K562 (cell line): Measurements from ENCODE around the gene METTL15. TPM values are rescaled to one million over a fixed set of nuclear protein-coding genes. Genes with fewer than 3 reads are reported as not detected.

Experiments used
- ATF4 ChIP-seq: fragments of 450-650 bp; formaldehyde crosslinking; IDR thresholded peaks from 2 replicates; pipeline ENCODE4 v1.4.0; 2022; ENCODE audit warnings: mild to moderate bottlenecking, moderate library complexity
- BACH1 ChIP-seq: fragments of 200-800 bp; sonication (Bioruptor generic); IDR thresholded peaks from 2 replicates; pipeline ENCODE4 v1.6.1; 2016; ENCODE audit warnings: missing genetic modification characterization, missing compliant biosample characterization
- DNMT1 ChIP-seq: fragments of 450-650 bp; IDR thresholded peaks from 2 replicates; pipeline ENCODE4 v1.6.1; 2016; ENCODE audit warnings: antibody characterized with exemption, mild to moderate bottlenecking
- HDGF ChIP-seq: fragments of 450-650 bp; IDR thresholded peaks from 2 replicates; pipeline ENCODE4 v1.6.1; 2016
- IFI16 ChIP-seq: fragments of 250-450 bp; sonication (Bioruptor Pico); IDR thresholded peaks from 2 replicates; pipeline ENCODE4 v2.1.2; 2022; ENCODE audit warnings: mild to moderate bottlenecking, inconsistent platforms
- JUND ChIP-seq, 2 experiments: IDR thresholded peaks; 2 replicates in 1 of 2; 3 replicates in 1 of 2; pipeline ENCODE4 v1.6.1; 2011; ENCODE audit warnings: borderline replicate concordance in 2 of 2, low read depth in 2 of 2, low read length in 2 of 2, improper control_type of control experiment in 1 of 2, missing biosample characterization in 1 of 2, missing genetic modification characterization in 1 of 2, missing genetic modification reagents in 1 of 2
- MAFF ChIP-seq: IDR thresholded peaks from 2 replicates; pipeline ENCODE4 v1.6.1; 2012; ENCODE audit warnings: low read length, improper control_type of control experiment
- MAFG ChIP-seq: fragments of 450-650 bp; conservative IDR thresholded peaks from 2 replicates; pipeline ENCODE4 v1.6.1; 2016; ENCODE audit warnings: missing genetic modification characterization, missing compliant biosample characterization
- MAZ ChIP-seq, 2 experiments: fragments of 450-650 bp in 1 of 2; sonication (generic) in 1 of 2; formaldehyde crosslinking; IDR thresholded peaks in 1 of 2; conservative IDR thresholded peaks in 1 of 2; 2 replicates each; pipeline versions ENCODE4 v1.4.0 to v1.5.0; 2020; ENCODE audit warnings: mild to moderate bottlenecking in 1 of 2, missing genetic modification reagents in 1 of 2
- MEF2D ChIP-seq: conservative IDR thresholded peaks from 2 replicates; pipeline ENCODE4 v1.6.1; 2016; ENCODE audit warnings: low read depth, missing genetic modification characterization, missing compliant biosample characterization
- NFRKB ChIP-seq: fragments of 450-650 bp; IDR thresholded peaks from 2 replicates; pipeline ENCODE4 v1.6.1; 2016; ENCODE audit warnings: low read depth
- NFXL1 ChIP-seq: fragments of 450-650 bp; formaldehyde crosslinking; IDR thresholded peaks from 2 replicates; pipeline ENCODE4 v1.4.0; 2021; ENCODE audit warnings: mild to moderate bottlenecking
- NR2F6 ChIP-seq: fragments of 450-650 bp; formaldehyde crosslinking; IDR thresholded peaks from 2 replicates; pipeline ENCODE4 v1.4.0; 2020; ENCODE audit warnings: mild to moderate bottlenecking
- OTX1 ChIP-seq: fragments of 450-650 bp; formaldehyde crosslinking; IDR thresholded peaks from 2 replicates; pipeline ENCODE4 v1.4.0; 2022; ENCODE audit warnings: mild to moderate bottlenecking
- SMAD4 ChIP-seq: fragments of 250-450 bp; sonication (Bioruptor Pico); conservative IDR thresholded peaks from 2 replicates; pipeline ENCODE4 v1.8.0; 2021; ENCODE audit warnings: inconsistent platforms, mild to moderate bottlenecking, moderate library complexity
- TCF3 ChIP-seq: sonication (generic); formaldehyde crosslinking; IDR thresholded peaks from 2 replicates; pipeline ENCODE4 v1.4.0; 2020; ENCODE audit warnings: mild to moderate bottlenecking, missing genetic modification reagents
- TEAD2 ChIP-seq: fragments of 450-650 bp; IDR thresholded peaks from 2 replicates; pipeline ENCODE4 v1.6.1; 2016; ENCODE audit warnings: missing genetic modification characterization, control low read depth, missing compliant biosample characterization
- YY1 ChIP-seq, 3 experiments: IDR thresholded peaks; 2 replicates each; pipeline ENCODE4 v1.6.1; 2011; ENCODE audit warnings: low read length in 2 of 3, mild to moderate bottlenecking in 2 of 3, moderate library complexity in 2 of 3, borderline replicate concordance in 1 of 3, control low read depth in 1 of 3, low read depth in 1 of 3; ENCODE audit not compliant: insufficient read depth in 3 of 3, insufficient replicate concordance in 2 of 3, control insufficient read depth in 1 of 3, insufficient read length in 1 of 3; ENCODE audit errors: extremely low read depth in 1 of 3
- ZNF197 ChIP-seq: fragments of 200-800 bp; sonication (Bioruptor generic); IDR thresholded peaks from 2 replicates; pipeline ENCODE4 v1.6.1; 2016; ENCODE audit warnings: low read depth, missing genetic modification characterization, missing compliant biosample characterization
- ZNF436 ChIP-seq: fragments of 250-450, 450-650 bp; sonication (Bioruptor Pico); formaldehyde crosslinking; IDR thresholded peaks from 2 replicates; pipeline ENCODE4 v1.7.0; 2020; ENCODE audit warnings: mild to moderate bottlenecking
- ZNF764 ChIP-seq: fragments of 250-450 bp; sonication (Bioruptor Pico); IDR thresholded peaks from 2 replicates; pipeline ENCODE4 v1.4.0; 2020; ENCODE audit warnings: low read depth, mild to moderate bottlenecking, moderate library complexity
- polyA plus RNA-seq, 8 experiments: library from polyadenylated mRNA; depleted of rRNA in 4 of 8; stranded (reverse) in 5 of 8; unstranded in 3 of 8; fragments of >200 nt; fragmentation: Nextera tagmentation in 2 of 8; fragmentation: Illumina TruSeq in 1 of 8; extraction: Ambion mirVana in 2 of 8; extraction: Trizol in 1 of 8; gene quantifications; 2 replicates each; pipeline versions ENCODE4 v1.2.1 to v1.2.3, GENCODE V29; 2011 to 2014; ENCODE audit warnings: inconsistent platforms in 1 of 8, missing spikeins in 1 of 8
- total RNA-seq, 7 experiments: library from RNA; depleted of rRNA in 6 of 7; stranded (reverse); fragments of >200 nt in 6 of 7; fragmentation: Illumina TruSeq in 2 of 7; extraction: Trizol in 2 of 7; gene quantifications; 2 replicates each; pipeline versions ENCODE4 v1.2.1 to v1.2.3, GENCODE V29; 2011 to 2021; ENCODE audit warnings: low replicate concordance in 1 of 7
- TF ChIP-seq, protein P1 (sequence below): sonication (generic); formaldehyde crosslinking; IDR thresholded peaks from 2 replicates; pipeline ENCODE4 v1.8.0; 2022; ENCODE audit warnings: mild to moderate bottlenecking, missing genetic modification reagents

The METTL15 gene
- total and polyA plus RNA-seq, 9 of the 15 experiments (the other 6 are each of a cell fraction or from before 2014, with no cell fraction given): 10.7 to 21.7 (median 15.9) TPM

DNA sequence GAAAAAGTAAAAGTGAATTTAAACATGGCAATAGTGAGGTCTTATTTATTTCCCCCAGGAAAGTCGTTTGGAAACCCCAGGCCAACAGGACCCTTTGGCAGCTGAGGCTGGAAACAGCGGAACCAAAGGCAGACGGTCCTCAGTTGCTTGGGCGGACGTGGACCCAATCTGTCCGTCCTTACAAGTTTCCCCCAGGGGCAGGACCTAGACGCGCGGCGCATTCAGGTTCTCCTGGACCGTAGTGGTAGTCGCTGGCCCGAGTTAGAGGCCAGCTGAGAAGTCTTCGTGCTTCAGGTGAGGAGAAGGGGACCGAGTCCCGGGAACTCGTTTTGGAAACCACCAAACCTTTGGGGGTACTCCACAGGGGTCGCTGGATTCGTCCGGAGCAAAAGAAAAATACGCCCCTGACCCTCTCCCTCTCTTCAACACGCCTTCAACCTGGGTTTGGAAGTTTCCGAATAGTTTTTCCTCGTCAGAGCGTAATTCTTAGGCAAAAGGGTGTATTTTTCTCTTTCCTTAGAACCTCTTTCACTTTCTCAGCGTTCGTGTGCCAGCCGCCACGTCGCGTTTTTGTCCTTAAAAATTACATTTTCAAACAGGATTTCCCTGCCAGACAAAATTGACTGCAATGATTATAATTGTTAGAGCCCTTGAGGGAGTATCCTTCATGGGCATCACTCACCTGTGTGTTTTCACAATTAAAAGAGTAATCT is 2.1 kb downstream of the METTL15 start (continued):
- no peak for TF ChIP-seq HDGF
- TF ChIP-seq MAFG: no peak
- TF ChIP-seq SMAD4 (CRISPR knock-in tag): peak; percentile 58; the same call in 1 of the 2 replicates
- TF ChIP-seq NFXL1 (CRISPR knock-in tag): no peak
- no peak for TF ChIP-seq ZNF197 (CRISPR knock-in tag)
- TF ChIP-seq ZNF436 (CRISPR knock-in tag): no peak
- TF ChIP-seq YY1 (IDR thresholded peaks at IDR 0.05; ENCODE audit: borderline replicate concordance in 1 of 3, control insufficient read depth in 1 of 3, extremely low read depth in 1 of 3, insufficient read depth in 3 of 3, insufficient read length in 1 of 3, insufficient replicate concordance in 2 of 3, low read depth in 1 of 3, low read length in 2 of 3): peak in 2 of 3 experiments; percentile 68 to 87
- TF ChIP-seq, protein P1, sequence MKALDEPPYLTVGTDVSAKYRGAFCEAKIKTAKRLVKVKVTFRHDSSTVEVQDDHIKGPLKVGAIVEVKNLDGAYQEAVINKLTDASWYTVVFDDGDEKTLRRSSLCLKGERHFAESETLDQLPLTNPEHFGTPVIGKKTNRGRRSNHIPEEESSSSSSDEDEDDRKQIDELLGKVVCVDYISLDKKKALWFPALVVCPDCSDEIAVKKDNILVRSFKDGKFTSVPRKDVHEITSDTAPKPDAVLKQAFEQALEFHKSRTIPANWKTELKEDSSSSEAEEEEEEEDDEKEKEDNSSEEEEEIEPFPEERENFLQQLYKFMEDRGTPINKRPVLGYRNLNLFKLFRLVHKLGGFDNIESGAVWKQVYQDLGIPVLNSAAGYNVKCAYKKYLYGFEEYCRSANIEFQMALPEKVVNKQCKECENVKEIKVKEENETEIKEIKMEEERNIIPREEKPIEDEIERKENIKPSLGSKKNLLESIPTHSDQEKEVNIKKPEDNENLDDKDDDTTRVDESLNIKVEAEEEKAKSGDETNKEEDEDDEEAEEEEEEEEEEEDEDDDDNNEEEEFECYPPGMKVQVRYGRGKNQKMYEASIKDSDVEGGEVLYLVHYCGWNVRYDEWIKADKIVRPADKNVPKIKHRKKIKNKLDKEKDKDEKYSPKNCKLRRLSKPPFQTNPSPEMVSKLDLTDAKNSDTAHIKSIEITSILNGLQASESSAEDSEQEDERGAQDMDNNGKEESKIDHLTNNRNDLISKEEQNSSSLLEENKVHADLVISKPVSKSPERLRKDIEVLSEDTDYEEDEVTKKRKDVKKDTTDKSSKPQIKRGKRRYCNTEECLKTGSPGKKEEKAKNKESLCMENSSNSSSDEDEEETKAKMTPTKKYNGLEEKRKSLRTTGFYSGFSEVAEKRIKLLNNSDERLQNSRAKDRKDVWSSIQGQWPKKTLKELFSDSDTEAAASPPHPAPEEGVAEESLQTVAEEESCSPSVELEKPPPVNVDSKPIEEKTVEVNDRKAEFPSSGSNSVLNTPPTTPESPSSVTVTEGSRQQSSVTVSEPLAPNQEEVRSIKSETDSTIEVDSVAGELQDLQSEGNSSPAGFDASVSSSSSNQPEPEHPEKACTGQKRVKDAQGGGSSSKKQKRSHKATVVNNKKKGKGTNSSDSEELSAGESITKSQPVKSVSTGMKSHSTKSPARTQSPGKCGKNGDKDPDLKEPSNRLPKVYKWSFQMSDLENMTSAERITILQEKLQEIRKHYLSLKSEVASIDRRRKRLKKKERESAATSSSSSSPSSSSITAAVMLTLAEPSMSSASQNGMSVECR: no peak
- peak; percentile 71 for TF ChIP-seq JUND (IDR thresholded peaks at IDR 0.05; ENCODE audit: borderline replicate concordance, low read depth, low read length)
- peak; percentile 60; the same call in 1 of the 3 replicates for TF ChIP-seq JUND (tag; IDR thresholded peaks at IDR 0.05; ENCODE audit: borderline replicate concordance, low read depth, low read length)
- no peak for TF ChIP-seq TEAD2 (tag)
- no peak; the same call in 1 of the 2 replicates for TF ChIP-seq BACH1
- TF ChIP-seq MAFF: no peak
- TF ChIP-seq OTX1 (CRISPR knock-in tag): no peak
- peak; percentile 86 for TF ChIP-seq NFRKB
- no peak for TF ChIP-seq DNMT1
- peak; percentile 15; the same call in 1 of the 2 replicates for TF ChIP-seq TCF3 (CRISPR knock-in tag)
- peak; percentile 46 to 67; a peak in 2 of 4 replicates for TF ChIP-seq MAZ (CRISPR knock-in tag; conservative IDR thresholded peaks at IDR 0.05 in 1 of 2, IDR thresholded peaks at IDR 0.05 in 1 of 2)
- no peak for TF ChIP-seq MEF2D (tag)
- no peak for TF ChIP-seq ZNF764
- TF ChIP-seq NR2F6: no peak
- TF ChIP-seq ATF4 (CRISPR knock-in tag): peak; percentile 31; the same call in 1 of the 2 replicates
- no peak for TF ChIP-seq IFI16 (CRISPR knock-in tag)
